ENCODE results near the gene CRACDL.

The CRACDL gene

DNA sequence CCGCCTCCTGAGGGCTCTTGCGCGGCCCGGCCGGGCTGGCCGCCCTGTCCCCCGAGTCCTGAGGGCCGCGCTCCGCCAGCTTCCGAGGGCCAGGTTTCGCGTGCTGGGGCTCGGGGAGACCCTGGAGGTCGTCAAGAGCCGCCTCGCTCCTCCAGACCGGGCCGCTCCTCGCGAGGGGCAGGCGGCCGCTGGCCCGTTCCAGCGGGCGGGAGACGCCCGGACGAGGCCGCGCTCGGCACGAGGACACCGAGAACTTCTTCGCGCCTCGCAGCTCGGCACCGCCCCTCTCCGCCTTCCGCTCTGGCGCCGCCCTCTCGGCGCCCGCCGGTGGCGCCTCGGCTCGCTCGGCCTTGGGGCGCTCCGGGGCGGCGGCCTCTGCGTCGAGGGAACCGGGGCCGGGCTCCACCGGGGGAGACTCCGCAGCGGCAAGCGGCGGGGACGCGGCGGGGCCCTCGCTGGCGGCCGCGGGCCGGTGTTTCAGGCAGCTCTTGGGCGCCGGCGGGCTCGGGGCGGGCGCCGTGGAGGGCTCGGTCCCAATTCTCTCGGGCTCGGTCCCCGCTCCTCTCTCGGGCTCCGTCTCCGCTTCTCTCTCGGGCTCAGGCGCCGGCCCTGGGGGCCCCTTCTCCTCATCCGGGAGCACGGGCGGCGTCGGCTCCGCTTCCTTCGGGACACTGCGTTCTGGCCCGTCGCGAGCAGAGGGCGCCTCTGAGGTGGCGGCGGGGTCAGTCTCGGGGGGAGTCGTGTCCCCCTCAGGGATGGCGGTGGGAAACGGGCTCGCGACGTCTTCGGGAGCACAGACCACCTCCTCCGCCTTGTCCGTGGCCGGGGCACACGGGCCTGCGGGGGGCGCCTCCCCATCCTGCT is 113.5 kb downstream of the CRACDL start:
- peak; percentile 45 for DNase-seq

DNA sequence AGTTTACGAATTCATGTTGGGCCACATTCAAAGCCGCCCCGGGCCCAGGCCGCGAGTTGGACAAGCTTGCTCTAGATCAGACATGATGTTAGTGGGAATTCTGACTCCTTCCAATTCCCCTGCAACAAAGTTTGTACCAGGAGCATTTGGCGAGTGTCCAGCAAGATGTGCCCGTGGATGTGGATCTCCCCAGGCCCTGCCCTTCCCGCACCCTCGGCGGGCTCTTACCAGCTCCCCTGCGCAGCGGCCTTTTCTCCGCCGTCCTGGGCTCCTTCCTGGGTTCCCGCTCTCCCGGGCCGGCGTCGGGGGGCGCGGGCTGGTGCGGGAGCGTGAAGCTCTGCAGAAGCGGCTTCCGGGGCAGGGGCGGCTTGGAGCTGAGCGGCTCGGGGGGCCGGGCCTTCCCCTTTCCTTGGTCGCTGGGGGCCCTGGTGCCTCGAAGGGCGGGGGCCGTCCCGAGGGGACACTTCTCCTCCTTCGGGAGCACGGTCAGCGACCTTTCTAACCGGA is 114.3 kb downstream of the CRACDL start:
- no peak for DNase-seq

DNA sequence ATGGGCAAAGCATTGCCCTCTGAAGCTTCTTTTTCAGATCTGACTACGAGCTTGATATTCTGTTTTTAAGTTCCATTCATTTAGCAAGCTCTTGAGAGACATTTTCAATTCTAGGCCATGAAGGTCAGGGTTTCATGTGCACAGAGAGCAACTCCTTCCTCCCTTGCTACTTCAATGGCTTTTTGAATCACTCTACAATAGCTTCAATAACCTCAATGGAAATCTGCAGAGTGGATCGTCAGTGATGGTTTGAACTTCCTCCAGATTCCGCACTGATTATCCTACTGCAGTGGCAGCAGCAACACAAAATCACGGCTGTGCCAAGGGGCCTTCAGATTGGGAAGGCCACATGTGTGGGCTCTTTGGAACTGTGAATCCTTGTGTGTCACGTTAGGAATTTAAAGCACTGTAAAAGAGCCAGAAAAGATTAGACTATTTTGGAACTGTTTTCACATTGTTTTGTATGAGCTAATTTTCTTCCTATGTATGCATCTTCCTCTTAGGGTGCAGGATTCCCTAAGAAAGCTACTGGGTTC is 116.7 kb downstream of the CRACDL start:
- DNase-seq = no peak

DNA sequence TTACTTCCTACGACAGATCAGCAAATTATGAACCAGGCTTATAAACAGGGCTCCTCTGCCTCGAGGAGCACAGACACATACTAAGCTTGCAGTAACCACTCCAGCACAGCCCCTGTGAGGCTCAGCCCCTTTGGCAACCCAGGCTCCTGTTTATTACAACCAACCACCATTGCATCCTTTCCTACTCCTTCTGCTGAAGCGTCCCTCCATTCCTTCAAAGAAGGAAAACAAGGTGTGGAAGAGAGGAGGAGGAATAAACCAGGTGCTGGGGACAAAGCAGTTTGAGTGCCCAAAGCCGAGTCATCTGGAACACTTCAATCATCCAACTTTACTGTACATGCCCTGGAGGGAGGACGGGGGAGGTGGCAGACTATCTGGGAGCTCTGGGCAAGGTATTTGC is 117.9 kb downstream of the CRACDL start:
- no peak for DNase-seq

DNA sequence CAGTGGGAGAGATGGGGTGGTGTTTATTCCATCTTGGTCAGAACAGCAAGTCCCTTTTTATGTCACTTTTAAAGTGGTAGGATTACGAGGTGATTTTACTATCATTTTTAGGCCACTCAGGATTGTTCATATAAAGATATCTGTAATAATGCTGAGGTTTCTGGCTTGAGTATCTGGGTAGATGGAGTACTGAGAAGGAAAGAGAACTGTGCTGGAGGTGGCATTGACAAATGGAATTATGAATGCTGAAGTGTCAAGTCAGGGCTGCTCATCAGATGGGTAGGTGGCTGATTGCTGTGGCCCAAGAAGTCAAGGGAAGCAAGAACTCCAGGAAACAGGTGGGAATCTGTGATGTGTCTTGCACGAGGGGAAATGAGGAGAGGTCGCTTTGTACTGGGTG is 119.7 kb downstream of the CRACDL start:
- no peak for DNase-seq

DNA sequence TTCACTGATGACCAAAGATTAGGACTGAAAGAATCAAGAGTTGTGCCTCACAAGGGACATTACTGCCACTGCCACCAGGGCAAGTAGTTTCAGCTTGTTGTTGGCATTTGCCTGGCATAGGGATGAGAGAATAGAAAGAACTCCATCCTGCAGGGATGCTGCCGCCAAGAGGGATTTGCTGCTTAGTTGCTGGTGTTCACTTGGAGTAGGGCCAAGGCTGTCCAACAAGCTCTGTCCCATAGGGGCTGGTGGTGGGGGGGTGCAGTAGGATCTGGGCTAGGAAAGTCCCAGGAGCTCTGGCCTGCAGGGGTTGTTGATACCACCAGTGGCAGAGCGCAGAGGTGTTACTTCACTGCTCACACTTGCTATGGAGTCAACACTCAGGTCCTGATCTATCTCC is 120.2 kb downstream of the CRACDL start:
- no peak for DNase-seq

DNA sequence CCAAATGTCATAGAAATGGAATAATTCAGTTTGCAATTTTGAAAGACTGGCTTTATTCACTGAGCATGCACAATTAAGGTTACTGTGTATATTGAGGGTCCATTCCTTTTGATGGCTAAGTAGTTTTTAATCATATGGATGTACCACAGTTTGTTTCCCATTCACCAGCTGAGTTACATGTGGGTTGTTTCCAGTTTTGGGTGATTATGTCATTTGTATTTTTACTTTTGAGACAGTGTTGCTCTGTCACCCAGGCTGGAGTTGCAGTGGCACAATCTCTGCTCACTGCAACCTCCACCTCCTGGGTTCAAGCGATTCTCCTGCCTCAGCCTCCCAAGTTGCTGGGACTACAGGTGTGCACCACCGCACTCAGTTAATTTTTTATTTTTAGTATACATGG is 124.3 kb downstream of the CRACDL start:
- no peak for DNase-seq

DNA sequence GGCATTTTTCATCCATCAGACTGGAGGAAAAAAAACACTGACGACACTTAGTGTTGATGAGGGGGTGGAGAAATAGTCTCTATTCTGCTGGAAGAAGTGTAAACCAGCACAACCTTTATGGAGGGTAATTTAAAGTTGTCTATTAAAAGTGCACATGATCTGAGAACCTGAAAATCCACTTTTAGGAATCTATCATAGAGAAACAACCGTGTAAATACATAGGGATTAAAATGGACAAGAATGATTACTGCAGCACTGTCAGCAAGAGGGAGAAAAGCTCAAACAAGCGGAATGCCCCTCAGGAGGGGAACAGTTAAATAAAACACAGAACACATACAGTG is 125.5 kb downstream of the CRACDL start:
- DNase-seq = no peak

DNA sequence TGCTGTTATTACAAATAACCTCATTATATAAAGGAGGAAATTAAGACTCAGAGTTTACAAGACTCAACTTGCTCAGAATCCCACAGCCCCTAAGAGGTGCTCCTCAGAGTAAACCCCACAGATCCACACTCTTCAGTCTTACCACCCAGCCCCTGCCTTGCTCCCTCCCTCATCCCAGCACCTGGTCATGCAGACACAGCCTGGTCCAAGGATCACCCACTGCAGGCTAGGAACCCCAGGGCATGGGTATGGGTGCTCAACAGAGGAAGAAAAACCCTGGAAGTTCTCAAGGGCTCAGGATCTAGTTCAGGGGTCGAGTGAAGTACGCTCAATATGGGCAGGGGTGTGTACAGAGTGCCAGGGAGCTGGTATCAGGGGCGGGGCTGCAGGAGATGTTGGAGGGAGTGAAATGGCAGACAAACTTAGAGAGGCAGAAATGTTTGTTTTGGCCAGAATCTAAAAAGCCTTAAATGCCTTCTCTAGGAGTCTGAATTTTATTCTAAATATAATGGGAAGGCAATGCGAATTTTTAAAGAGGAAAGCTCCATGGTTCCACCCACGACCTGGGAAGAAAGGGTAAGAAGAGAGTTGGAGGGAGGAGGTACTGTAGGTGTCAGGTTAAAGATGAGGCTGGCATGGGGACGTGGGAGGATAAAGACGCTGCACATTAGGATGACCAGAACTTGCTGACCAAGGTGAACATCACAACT is 126.0 kb downstream of the CRACDL start:
- DNase-seq = no peak

DNA sequence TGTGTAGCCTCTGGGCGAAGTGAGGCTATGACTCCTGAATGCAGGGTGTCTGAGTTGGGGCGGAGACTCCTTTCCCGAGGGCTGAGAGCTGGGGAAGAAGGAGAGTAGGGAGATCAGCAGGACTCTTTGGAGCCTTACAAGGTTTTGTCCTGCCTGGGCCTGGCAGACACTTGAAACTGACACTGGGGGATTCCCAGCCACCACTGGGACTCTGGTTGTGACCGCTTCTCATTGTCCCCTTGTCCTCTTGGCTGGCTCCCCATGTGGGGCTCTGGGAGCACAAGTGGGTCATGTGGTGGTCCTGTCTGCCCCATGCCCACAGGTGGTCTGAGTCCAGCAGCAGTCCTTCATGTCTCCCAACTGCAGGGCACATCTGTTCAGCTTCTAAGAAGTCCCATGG is 126.9 kb downstream of the CRACDL start:
- DNase-seq = no peak

DNA sequence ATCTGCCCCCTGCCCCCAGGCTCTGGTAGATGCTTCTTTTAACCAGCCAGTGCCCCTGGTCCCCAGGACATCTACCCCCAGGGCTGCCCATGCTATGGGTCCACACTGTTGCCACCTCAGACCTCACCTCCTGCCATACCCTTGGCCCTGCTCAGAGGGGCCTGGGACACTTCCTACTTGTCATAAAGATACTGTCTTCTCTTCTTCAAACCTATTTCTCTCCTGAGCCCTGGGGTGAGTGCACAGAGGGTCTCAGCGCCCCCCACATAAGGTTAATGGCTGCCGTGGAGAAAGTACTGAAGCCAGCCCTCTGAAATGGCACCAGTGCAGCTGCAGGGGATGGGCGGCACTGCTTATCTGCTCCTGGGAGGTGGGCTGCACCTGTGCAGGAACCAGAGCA is 127.5 kb downstream of the CRACDL start:
- no peak for DNase-seq

DNA sequence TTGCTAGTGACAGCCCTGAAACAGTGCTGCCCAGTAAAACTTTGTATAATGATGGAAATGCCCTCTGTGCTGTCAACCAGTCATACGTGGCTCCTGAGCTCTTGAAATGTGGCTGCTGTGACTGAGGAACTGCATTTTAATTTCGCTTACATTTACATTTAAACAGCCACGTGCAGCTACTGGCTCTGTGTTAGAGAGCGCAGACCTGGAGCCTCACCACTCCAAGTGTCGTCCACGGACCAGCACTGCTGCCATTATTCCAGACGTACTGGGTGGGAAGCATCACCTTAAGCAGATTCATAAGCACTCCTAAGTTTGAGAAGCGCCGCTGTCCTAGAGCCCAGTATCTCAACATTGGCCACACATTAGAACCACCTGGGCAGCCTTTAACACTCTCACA is 128.1 kb downstream of the CRACDL start:
- no peak for DNase-seq

DNA sequence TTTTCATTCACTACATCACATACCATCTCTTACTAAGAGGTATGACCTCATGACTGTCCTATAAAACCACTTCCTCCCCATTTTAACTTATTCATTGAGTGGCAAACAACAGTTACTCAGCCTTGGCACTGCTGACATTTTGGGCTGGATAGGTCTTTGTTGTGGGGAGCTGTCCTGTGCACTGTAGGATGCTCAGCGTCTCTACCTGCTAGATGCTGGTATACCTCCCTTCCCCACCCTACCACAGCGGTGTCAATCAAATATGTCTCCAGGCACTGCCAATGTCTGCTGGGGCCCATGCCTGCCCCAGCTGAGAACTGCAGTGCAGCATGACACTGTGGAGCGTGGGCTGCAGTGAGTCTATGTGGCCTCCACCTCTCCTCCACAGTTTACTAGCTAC is 128.8 kb downstream of the CRACDL start:
- DNase-seq = no peak

DNA sequence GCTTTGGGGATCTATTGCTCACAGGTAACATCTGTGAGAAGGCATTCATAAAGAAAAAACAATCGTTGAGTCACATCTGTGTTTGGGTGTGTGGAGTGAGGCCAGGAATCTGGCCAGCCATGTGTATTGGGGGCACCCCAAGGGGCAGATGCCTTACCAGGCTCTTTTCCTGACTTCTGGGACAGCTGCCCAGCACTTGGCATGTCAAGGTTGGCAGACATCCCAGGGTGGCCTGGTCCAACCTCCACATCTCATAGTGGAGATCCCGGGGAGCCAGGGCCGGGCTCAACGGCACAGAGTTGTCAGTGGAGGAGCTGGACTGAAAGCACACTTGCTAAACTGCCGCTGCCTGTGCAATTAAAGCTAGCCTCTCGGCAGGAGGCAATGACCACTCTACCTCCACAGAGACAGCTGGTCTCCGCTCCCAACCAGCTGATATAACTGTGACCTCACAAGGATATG is 129.8 kb downstream of the CRACDL start:
- no peak for DNase-seq

DNA sequence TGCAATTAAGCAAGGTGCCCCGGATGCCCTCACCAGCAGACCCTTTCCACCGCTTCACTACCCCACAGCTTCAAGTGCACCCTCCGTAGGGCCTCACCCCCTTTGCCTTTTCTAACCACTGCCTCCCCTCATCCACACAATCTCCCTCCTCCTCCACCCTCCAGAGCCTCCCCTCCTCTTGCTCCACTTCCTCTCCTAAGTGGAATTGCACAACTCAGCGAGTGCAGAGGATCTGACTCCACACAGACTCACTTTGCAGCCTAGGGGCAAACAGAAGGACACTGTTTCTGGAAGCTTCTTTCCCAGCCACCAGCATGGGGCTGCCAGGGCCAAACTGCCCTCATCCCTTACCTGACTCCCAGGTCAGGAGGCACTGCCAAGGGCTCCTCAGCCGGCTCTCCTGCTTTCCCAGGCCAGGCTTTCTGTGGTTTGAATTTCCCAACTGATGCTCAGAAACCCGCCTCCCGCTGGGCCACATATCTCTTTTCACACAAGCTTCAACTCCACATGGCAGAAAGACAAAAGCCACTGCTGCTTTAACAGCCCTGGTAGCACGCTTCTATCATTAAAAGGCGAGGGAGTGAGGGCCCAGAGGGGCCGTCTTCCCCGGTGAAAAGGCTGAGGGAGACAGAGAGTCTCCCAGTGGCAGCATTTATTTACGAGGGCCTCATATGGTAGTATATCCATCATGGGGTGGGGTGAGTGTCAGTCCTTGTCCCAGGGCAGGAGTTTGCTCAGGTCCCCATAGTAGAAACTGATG is 130.4 kb downstream of the CRACDL start:
- no peak for DNase-seq

DNA sequence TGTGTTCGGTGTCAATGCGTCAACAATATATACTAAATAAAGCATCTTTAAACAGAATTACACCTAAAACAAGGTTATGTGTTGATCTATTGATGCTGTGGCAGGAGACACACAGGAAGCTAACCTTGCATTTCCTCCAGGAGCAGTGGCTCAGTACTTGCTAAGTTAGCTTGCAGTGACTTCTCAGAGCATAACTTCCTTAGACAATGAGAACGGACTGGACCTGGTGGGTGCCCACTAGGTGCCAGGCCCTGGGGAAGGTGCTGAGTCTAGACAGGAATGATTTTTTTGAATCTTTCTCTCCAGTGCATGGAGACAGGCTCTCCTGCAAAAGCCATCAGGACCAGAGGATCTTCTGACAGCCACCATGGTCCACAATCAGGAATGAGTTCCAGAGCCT is 131.3 kb downstream of the CRACDL start:
- no peak for DNase-seq

DNA sequence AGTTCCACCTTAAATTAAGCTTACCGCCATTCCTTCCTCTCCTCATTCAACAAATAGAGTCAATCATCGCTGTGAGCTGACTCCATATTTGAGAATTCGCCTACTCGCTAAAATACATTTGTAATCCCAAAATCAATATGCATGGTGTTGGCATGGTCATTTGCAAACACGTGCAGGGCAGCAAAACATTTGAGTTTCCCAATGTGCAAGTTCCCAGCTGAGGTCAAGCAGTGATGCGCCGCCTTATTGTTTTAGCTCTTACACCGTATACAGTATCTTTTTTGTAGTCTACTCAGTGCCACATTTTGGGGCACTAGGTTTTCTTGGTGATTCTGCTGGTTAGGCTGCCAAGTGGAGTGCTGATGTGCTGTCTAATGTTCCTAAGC is 131.8 kb downstream of the CRACDL start:
- DNase-seq = no peak

DNA sequence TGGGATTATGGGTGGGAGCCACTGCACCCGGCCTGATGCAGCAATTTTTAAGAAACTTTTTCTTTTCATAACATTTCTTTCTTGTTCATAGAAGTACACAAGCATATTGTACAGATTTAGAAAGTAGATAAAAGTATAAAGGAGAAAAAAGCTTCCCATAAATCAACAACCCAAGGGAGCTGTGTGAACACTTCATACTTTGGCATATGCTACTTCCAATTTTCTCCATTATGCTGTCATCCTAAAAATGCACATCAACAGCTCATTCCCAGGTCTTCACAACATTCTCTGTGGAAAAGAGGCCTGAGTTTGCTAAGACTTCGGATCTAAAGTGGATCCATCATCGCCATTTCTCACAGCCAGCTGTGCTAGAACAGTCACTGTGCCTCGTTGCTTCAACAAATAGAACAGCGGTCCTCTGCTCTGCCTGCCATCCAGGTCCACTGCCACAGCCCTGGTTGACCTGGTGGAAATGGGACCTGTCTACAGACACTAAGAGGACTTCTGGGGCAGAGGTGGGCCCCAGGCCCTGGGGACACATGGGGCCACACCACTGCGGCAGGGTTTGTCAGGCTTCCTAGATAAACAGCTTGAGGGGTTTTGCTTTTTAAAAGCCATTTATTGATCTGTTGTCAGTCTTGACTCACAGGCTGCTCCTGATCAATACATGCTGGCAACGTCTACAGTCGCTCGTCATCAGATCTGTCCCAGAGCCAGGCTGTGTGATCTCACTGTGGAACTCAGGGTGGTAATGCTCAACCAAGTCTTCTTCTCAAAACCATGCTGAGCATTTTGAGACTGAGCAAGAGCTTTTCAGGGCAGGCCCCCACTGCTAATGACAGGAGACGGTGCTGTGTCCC is 132.4 kb downstream of the CRACDL start:
- DNase-seq = no peak

DNA sequence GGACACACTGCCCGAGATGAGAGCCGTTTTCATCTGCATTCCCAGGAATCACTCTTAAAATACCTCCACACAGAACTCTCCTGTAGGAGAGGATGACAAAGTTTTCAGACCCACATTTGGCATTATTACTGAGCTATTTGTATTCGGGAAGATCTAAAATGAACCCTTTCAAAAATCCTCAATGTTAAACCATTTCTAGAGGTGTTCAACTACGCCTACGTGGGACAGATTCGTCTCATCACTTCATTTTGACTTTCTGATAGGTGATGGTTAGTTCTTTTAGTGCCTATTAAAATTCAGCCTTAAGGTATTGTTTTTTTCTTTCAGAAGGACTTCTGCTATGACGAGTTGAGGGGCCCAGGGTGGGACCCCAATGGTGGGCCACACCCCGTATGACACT is 133.7 kb downstream of the CRACDL start:
- DNase-seq = no peak

DNA sequence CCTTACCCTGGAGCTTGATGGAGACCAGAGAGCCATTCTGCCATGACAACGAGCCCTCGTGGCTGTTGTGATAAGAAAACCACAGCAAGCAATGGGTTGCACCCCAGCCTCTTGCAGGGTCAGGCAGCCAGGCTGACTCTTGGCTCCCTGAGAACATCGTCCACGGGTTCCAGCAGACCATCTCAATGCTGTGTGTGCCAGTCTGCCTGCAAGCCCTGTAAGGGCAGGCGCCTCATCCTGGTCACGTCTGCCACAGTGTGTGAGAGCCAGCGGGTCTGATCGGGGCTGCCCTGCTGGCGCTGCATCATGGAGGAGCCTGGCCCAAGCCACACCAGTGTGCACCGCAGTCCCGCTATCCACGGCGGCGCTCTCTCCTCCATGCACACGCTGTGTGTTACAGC is 134.1 kb downstream of the CRACDL start:
- no peak for DNase-seq

DNA sequence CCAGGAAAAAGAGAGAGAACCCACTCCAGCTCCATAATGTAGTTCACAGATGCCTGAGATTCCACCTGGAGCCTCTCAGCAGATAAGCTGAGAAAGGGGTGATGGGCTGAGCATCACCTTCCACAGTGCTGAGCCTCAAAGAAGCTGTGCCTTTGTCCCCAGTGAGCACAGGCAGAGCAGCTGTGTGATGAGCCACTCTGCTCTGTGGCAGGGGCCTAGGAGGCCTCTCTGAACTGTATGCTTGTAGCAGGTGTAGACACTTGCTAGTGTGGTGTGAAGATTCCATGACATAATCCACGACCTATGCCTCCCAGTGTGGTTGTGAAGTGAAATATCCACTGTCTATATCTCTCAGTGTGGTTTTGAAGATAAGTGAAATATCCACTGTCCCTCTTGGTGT is 134.7 kb downstream of the CRACDL start:
- DNase-seq = no peak

Data from T-helper 9 cell (primary cell).